CD4-positive, alpha-beta memory T cell (primary cell): ENCODE measurements around the gene HPS6. TPM values are rescaled to one million over a fixed set of nuclear protein-coding genes. Genes with fewer than 3 reads are reported as not detected.
A peak's percentile ranks its signal among the peaks of the same experiment; 100 is the strongest.

Experiments
- CTCF ChIA-PET: fragments of 350-600 bp; sonication (Branson Sonifier 250); formaldehyde crosslinking; loops from one replicate; lab custom pipeline; 2021; ENCODE audit warnings: inconsistent platforms; ENCODE audit not compliant: partially characterized antibody; lab: Charles Lee
- POLR2A ChIA-PET: fragments of 350-600 bp; sonication (Branson Sonifier 250); formaldehyde crosslinking; loops from one replicate; lab custom pipeline; 2021; ENCODE audit not compliant: partially characterized antibody; lab: Charles Lee
- DNase-seq, 5 donors: peaks; one replicate each; pipeline versions ENCODE4 v3.0.0 to v3.0.0-alpha.2; 2020 to 2022; ENCODE audit warnings: mixed read lengths in 1 of 5
- H3K27ac ChIP-seq: one replicate; pipeline ENCODE4 v1.7.0; 2013; ENCODE audit warnings: low read depth, low read length
- H3K27me3 ChIP-seq: 2 replicates; pipeline ENCODE4 v1.7.0; 2013; ENCODE audit warnings: mild to moderate bottlenecking, low read length, moderate library complexity; ENCODE audit not compliant: insufficient read depth
- H3K36me3 ChIP-seq: 2 replicates; pipeline ENCODE4 v1.7.0; 2013; ENCODE audit warnings: mild to moderate bottlenecking, low read length, moderate library complexity; ENCODE audit not compliant: insufficient read depth
- H3K4me1 ChIP-seq: 2 replicates; pipeline ENCODE4 v1.7.0; 2013; ENCODE audit warnings: mild to moderate bottlenecking, low read length, moderate library complexity; ENCODE audit not compliant: insufficient read depth
- H3K4me3 ChIP-seq, 2 donors: one replicate each; pipeline ENCODE4 v1.7.0; 2013; ENCODE audit warnings: low read length in 2 of 2, mild to moderate bottlenecking in 1 of 2
- H3K9me3 ChIP-seq, 2 donors: one replicate each; pipeline ENCODE4 v1.7.0; 2013; ENCODE audit warnings: low read length in 2 of 2, control low read depth in 1 of 2; ENCODE audit not compliant: control insufficient read depth in 1 of 2
- H3K27ac Mint-ChIP-seq, 7 donors: one replicate each; pipeline ENCODE4 v1.8.0; 2020 to 2021; ENCODE audit warnings: mixed read lengths in 7 of 7, mild to moderate bottlenecking in 6 of 7, inconsistent platforms in 3 of 7, moderate library complexity in 3 of 7
- H3K27me3 Mint-ChIP-seq, 2 donors: one replicate each; pipeline ENCODE4 v1.8.0; 2020 to 2021; ENCODE audit warnings: mixed read lengths in 2 of 2
- H3K36me3 Mint-ChIP-seq, 2 donors: one replicate each; pipeline ENCODE4 v1.8.0; 2020 to 2021; ENCODE audit warnings: mixed read lengths in 2 of 2, inconsistent platforms in 1 of 2, mild to moderate bottlenecking in 1 of 2
- H3K4me1 Mint-ChIP-seq, 4 donors: one replicate each; pipeline ENCODE4 v1.8.0; 2020 to 2021; ENCODE audit warnings: mixed read lengths in 4 of 4, mild to moderate bottlenecking in 1 of 4
- H3K4me3 Mint-ChIP-seq, 8 donors: one replicate each; pipeline ENCODE4 v1.8.0; 2020 to 2021; ENCODE audit warnings: mixed read lengths in 8 of 8, mild to moderate bottlenecking in 7 of 8, moderate library complexity in 6 of 8, inconsistent platforms in 3 of 8
- H3K9me3 Mint-ChIP-seq, 8 donors: one replicate each; pipeline ENCODE4 v1.8.0; 2020 to 2021; ENCODE audit warnings: mixed read lengths in 8 of 8, mild to moderate bottlenecking in 5 of 8, inconsistent platforms in 3 of 8, moderate library complexity in 1 of 8
- intact Hi-C: fragments of 100-400 bp; cut with micrococcal nuclease; formaldehyde crosslinking; loops from one replicate; pipeline ENCODE4 v1.15.1; 2023
- polyA plus RNA-seq, 2 donors: library from polyadenylated mRNA; unstranded; fragments of 300-500 nt; fragmentation: Illumina TruSeq; gene quantifications; one replicate each; pipeline ENCODE4 v1.2.3, GENCODE V29; 2021
- total RNA-seq, 2 experiments: library from RNA; stranded (reverse); gene quantifications; one replicate each; pipeline ENCODE4 v1.2.3, GENCODE V29; 2021

HPS6 gene
- total and polyA plus RNA-seq, 4 experiments from 2014 or later = 25.1 to 27.9 (median 27.1) TPM

GRCh38 chr10:102086196-102086595 lies 21.0 kb downstream of the HPS6 start:
- no peaks in the 10 kb centered on the region for H3K27me3 Mint-ChIP-seq
- intact Hi-C loops = no loop called here
- DNase-seq = no peak
- ChIA-PET CTCF (interaction anchor here (3.2 kb wide), 1 partner anchor 13 kb away, joined by 11 read pairs; no protein-coding TSS in a partner anchor), POLR2A (interaction anchor here (1.0 kb wide), 1 partner anchor 18 kb away, joined by 3 read pairs; no protein-coding TSS in a partner anchor)
- no peak overlapping the region for H3K4me3 ChIP-seq
- H3K4me1 ChIP-seq = no peaks in the 10 kb centered on the region
- H3K27ac Mint-ChIP-seq = no peak overlapping the region
- no peaks in the 10 kb centered on the region for H3K9me3 ChIP-seq
- no peak overlapping the region for H3K4me3 Mint-ChIP-seq
- H3K36me3 ChIP-seq = no peaks in the 10 kb centered on the region
- no peaks in the 10 kb centered on the region for H3K27me3 ChIP-seq
- no peaks in the 10 kb centered on the region for H3K9me3 Mint-ChIP-seq
- H3K36me3 Mint-ChIP-seq = peaks cover 6% of the 10 kb centered on the region in 2 donors
- no peak overlapping the region for H3K27ac ChIP-seq
- no peaks in the 10 kb centered on the region for H3K4me1 Mint-ChIP-seq

DNA sequence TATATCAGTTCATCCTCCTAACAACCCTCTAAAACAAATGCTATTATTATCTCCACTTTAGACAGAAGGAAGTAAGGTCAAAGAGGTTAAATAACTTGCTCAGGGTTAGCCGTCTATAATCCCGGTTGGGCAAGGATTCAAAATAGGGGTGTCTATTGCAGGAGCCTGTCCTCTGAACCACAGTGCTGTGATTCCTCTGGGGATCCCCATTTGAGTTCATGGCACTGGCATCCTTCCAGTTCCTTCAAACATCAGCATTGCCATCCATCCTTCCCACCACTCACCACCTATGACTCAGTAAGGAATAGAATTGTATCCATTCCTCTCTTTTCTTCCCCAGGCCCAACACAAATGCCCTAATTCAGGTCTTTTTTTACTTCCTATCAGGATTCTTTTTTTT lies 25.6 kb downstream of the HPS6 start:
- no peaks in the 10 kb centered on the region for H3K9me3 Mint-ChIP-seq
- ChIA-PET POLR2A (no interaction called here), CTCF (no interaction called here)
- H3K36me3 Mint-ChIP-seq = peaks cover 8 to 10% of the 10 kb centered on the region in 2 donors
- Histone ChIP-seq H3K4me3 (no peak overlapping the region), H3K27me3 (no peaks in the 10 kb centered on the region), H3K9me3 (no peaks in the 10 kb centered on the region), H3K4me1 (no peaks in the 10 kb centered on the region), H3K36me3 (no peaks in the 10 kb centered on the region), H3K27ac (no peak overlapping the region)
- no peak for DNase-seq
- intact Hi-C loops = no loop called here
- H3K27me3 Mint-ChIP-seq = no peaks in the 10 kb centered on the region
- peaks cover 0 to 2% (median 0%) of the 10 kb centered on the region in 4 donors for H3K4me1 Mint-ChIP-seq
- H3K27ac Mint-ChIP-seq = peak overlapping the region in 3 of 7 donors; percentile 3 to 75 (median 9)
- no peak overlapping the region for H3K4me3 Mint-ChIP-seq

DNA sequence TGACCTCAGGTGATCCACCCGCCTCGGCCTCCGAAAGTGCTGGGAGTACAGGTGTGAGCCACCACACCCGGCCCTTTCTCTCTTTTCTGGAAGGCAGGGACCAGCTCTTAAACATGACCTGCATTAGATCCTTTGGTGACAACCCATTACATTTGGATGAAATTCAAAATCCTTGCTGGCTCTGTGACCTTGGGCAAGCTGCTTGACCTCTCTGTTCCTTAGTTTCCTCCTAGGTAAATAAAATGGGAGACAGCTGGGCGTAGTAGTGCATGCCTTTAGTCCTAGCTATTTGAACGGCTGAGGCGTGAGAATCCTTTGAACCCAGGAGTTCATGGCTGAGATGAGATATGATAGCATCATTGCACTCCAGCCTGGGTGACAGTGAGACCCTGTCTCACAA lies 31.3 kb downstream of the HPS6 start:
- CTCF ChIA-PET = no interaction called here
- no peaks in the 10 kb centered on the region for H3K9me3 ChIP-seq

DNA sequence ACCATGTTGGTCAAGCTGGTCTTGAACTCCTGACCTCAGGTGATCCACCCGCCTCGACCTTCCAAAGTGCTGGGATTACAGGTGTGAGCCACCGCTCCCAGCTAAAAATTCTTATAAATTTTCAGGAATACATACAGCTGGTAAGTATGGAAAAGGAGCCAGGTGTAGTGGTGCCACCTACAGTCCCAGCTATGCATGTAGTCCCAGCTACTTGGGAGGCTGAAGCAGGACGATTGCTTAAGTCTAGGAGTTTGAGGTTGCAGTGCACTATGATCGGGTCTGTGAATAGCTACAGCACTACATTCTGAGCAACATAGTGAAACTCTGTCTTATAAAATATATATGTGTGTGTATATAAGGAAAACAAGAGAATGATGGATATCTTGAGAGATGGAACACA lies 36.0 kb downstream of the HPS6 start:
- POLR2A ChIA-PET = interaction anchor here (1.4 kb wide), 1 partner anchor 10 kb away, joined by 3 read pairs; no protein-coding TSS in a partner anchor
- H3K4me1 Mint-ChIP-seq = peaks cover 10 to 18% (median 12%) of the 10 kb centered on the region in 4 donors
- no peaks in the 10 kb centered on the region for H3K9me3 Mint-ChIP-seq
- no peaks in the 10 kb centered on the region for H3K36me3 ChIP-seq
- no peaks in the 10 kb centered on the region for H3K9me3 ChIP-seq
- intact Hi-C loops = no loop called here
- H3K27ac Mint-ChIP-seq = no peak overlapping the region
- H3K4me1 ChIP-seq = peaks cover 16% of the 10 kb centered on the region
- H3K27me3 ChIP-seq = no peaks in the 10 kb centered on the region
- no peaks in the 10 kb centered on the region for H3K27me3 Mint-ChIP-seq
- CTCF ChIA-PET = interaction anchor here (0.7 to 4.0 kb wide), 5 partner anchors 12 to 260 kb away, joined by 4 to 24 read pairs (median 5); no protein-coding TSS in a partner anchor
- peaks cover 0 to 25% of the 10 kb centered on the region in 2 donors for H3K36me3 Mint-ChIP-seq
- H3K27ac ChIP-seq = no peak overlapping the region
- no peak overlapping the region for H3K4me3 ChIP-seq
- no peak for DNase-seq
- H3K4me3 Mint-ChIP-seq = no peak overlapping the region

More for the DNA sequence above, 31.3 kb downstream of the HPS6 start:
- Mint-ChIP-seq H3K4me3 (no peak overlapping the region), H3K27ac (no peak overlapping the region), H3K36me3 (peaks cover 4 to 13% of the 10 kb centered on the region in 2 donors), H3K9me3 (no peaks in the 10 kb centered on the region), H3K27me3 (no peaks in the 10 kb centered on the region), H3K4me1 (peaks cover 0 to 2% (median 0%) of the 10 kb centered on the region in 4 donors)
- intact Hi-C loops = no loop called here
- DNase-seq = no peak
- Histone ChIP-seq H3K27me3 (no peaks in the 10 kb centered on the region), H3K36me3 (no peaks in the 10 kb centered on the region), H3K4me1 (no peaks in the 10 kb centered on the region), H3K27ac (no peak overlapping the region), H3K4me3 (no peak overlapping the region)
- POLR2A ChIA-PET = no interaction called here

GRCh38 chr10:102102421-102102820 lies 37.3 kb downstream of the HPS6 start:
- H3K4me3 Mint-ChIP-seq = no peak overlapping the region
- no peak overlapping the region for H3K4me3 ChIP-seq
- peak overlapping the region in 2 of 7 donors; percentile 8 to 65 for H3K27ac Mint-ChIP-seq
- peaks cover 3 to 29% of the 10 kb centered on the region in 2 donors for H3K36me3 Mint-ChIP-seq
- H3K4me1 Mint-ChIP-seq = peaks cover 11 to 21% (median 14%) of the 10 kb centered on the region in 4 donors
- H3K9me3 ChIP-seq = no peaks in the 10 kb centered on the region
- no peaks in the 10 kb centered on the region for H3K9me3 Mint-ChIP-seq
- no peaks in the 10 kb centered on the region for H3K36me3 ChIP-seq
- no peak overlapping the region for H3K27ac ChIP-seq
- H3K27me3 Mint-ChIP-seq = no peaks in the 10 kb centered on the region
- ChIA-PET CTCF (interaction anchor here (1.0 to 4.0 kb wide), 4 partner anchors 10 to 261 kb away, joined by 3 to 24 read pairs (median 8); no protein-coding TSS in a partner anchor), POLR2A (interaction anchor here (1.2 to 2.0 kb wide), 2 partner anchors 11 to 30 kb away, joined by 5 to 7 read pairs; partner anchors contain the start of gene PPRC1)
- H3K27me3 ChIP-seq = no peaks in the 10 kb centered on the region
- intact Hi-C loops = no loop called here
- H3K4me1 ChIP-seq = peaks cover 16% of the 10 kb centered on the region
- DNase-seq = no peak

DNA sequence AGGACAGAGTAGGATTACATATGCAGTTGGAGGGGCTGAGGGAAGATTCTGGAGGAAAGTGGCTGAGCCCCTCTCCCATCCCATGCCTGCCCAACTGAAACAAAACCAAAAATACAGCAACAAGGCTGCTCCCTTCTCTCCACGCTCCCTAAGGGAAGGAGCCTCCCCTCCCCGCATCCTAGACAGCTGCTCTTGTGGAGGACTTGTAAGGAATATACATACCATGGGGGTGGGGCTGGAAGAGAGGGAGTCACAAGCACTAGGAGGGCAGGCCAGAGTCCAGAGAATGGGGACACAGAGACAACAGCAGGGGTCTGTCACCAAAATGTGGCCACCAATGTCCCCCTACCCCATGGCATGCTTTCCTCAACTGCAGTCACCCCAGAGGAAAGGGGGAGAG lies 41.8 kb downstream of the HPS6 start:
- intact Hi-C loops = no loop called here
- Histone ChIP-seq H3K36me3 (peaks cover 38% of the 10 kb centered on the region), H3K4me1 (peaks cover 18% of the 10 kb centered on the region), H3K4me3 (no peak overlapping the region), H3K9me3 (no peaks in the 10 kb centered on the region), H3K27me3 (no peaks in the 10 kb centered on the region), H3K27ac (no peak overlapping the region)
- ChIA-PET CTCF (no interaction called here), POLR2A (no interaction called here)
- Mint-ChIP-seq H3K4me1 (peaks cover 14 to 28% (median 18%) of the 10 kb centered on the region in 4 donors), H3K27me3 (no peaks in the 10 kb centered on the region), H3K9me3 (no peaks in the 10 kb centered on the region), H3K27ac (peak overlapping the region in 1 of 7 donors; percentile 90), H3K4me3 (no peak overlapping the region), H3K36me3 (peaks cover 32 to 59% of the 10 kb centered on the region in 2 donors)
- DNase-seq = no peak

- POLR2A ChIA-PET = no interaction called here
- Mint-ChIP-seq H3K27ac (peak overlapping the region in 1 of 7 donors; percentile 77), H3K4me3 (no peak overlapping the region), H3K9me3 (no peaks in the 10 kb centered on the region), H3K36me3 (peaks cover 33 to 59% of the 10 kb centered on the region in 2 donors), H3K27me3 (no peaks in the 10 kb centered on the region), H3K4me1 (peaks cover 24 to 41% (median 33%) of the 10 kb centered on the region in 4 donors)
- Histone ChIP-seq H3K9me3 (no peaks in the 10 kb centered on the region), H3K27ac (no peak overlapping the region), H3K4me3 (no peak overlapping the region), H3K36me3 (peaks cover 38% of the 10 kb centered on the region), H3K27me3 (no peaks in the 10 kb centered on the region), H3K4me1 (peaks cover 34% of the 10 kb centered on the region)
- CTCF ChIA-PET = interaction anchor here (4.4 kb wide), 1 partner anchor 37 kb away, joined by 16 read pairs; no protein-coding TSS in a partner anchor
- no peak for DNase-seq
- intact Hi-C loops = no loop called here
Measured at GRCh38 chr10:102109166-102110116, 44.3 kb downstream of the HPS6 start.
